GM19025 (cell line): ENCODE data around the gene SH3BP5.

Experiments used
- ATAC-seq: cut with Tn5 transposase; IDR thresholded peaks from one replicate; pipeline ENCODE4 v1.9.1; 2021; ENCODE audit warnings: mild to moderate bottlenecking, low read depth, moderate library complexity; ENCODE audit not compliant: unreplicated experiment

The SH3BP5 gene

DNA sequence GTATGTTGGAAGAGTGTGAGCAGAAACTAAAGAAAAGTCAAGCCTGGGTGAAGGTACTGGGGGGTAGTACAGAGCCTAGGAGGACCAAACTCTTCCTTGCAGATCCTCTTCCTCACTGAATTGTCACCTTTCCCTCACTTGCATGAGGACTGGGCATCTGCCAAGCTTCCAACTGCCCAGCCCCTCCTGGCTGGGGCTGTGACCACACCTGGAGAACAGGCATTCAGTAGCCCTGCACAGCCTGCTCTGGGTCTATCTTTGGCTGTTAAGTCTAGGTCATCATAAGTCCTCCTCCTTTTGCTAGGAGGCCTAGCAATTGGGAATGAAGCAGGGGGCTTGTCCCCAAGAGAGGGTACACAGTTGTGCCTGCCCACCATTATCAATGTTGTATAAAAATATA is 71.1 kb downstream of the SH3BP5 start:
- no peak for ATAC-seq

DNA sequence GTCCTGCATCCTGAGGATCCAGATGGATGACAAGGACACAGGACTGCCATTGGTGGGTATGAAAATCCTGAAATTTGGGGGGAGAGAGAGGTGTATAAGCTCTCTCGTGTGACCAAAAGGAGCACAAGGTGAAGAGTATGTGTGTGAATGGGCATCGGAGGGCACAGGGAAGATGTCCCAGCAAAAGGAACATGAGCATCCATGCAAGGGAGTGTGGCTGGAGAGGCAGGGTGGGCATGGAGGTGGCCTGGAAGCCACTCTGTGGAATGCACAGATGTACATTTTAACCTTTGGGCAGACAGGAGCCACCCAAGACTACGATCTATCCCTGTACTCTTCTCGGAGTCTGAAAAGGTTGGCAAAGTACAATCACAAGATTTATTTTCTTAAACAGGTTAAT is 71.9 kb downstream of the SH3BP5 start:
- no peak for ATAC-seq

DNA sequence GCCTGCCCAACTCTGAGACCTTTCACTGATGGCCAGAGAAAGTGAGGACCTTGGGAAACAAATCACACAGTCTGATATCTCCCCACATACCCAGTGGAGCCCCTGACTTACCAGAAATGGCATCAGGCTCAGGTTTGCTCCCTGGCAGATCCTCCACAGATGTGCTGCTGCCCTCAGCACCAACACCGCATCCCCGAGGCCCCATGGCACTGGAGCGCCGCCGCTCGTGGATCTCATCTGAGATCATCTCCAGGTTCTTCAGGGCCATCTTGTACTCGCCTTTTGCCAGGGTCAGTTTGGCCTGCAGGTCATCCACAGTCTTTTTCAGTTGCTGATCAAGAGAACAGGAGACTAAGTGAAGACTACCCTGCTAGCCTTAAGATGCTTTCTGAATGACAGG is 73.7 kb downstream of the SH3BP5 start:
- no peak for ATAC-seq

DNA sequence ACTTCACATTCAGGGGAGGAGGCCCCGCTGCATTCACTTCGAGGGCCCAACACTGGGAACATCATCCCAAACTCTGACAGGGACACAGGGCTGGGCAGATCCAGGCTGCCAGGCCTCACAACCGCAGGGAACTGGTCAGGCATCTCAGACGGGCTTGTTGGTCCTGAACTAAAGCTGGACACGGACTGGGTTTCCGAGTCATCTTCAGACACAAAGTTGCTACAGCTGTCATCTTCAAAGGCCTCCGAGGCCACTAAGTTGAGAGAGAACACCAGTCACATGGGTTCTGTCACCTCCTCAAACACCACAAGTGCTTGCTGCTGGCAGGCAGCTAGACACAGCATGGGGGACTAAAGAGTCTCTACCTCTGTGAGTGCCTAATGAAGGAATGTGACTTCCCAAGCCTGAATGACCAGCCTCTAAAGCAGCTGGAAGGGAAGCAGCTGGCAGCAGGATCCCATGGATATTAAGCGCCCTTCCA is 75.5 kb downstream of the SH3BP5 start:
- ATAC-seq, result no peak

DNA sequence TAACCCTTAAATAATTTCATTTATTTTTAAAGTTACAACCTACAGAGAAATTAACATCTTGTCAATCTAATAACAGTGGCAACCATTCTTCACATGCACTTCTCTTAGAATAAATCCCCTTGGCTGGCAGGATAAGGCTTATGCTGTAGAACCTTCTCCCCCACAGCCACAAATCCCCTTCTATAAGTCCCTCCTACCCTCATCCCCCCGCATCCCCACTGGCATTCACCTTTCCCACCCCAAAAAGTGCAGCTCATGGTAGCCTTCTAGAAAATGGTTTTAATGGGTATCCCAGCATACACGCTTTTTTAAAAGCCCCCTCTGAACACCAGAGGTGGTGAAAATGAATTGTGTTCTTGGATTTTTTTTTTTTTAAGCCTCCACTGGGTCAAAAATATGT is 77.2 kb downstream of the SH3BP5 start:
- ATAC-seq, result no peak

DNA sequence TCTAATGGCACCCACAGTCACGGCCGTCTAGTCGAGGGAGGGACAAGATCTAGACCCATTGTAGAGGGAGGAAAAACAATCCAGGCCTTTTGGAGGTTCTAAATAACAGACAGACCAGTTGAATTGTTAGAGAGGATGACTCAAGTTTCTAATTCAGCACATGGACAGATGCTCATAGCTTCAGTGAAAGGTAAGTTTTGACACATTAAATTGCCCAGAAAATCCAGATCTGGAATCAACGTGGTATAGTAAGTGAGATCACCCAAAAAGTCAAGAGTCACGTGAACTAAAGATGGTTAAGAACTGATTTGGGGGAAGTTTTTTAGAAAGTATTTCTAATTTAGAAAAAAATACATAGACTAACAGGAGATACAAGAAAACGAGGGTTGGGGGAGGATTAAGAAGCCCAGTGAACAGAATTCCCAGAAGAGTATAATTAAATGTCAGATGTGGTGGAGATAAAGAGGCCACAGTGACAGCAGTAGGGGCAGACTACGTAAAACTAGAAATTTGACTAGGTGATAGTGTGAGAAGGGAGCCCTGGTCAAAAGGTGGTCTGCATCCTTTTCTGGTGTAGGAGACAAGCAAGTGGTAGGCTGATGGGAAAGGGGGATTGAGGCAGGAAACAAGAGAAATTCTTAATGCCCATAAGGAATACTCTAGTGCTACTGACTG is 79.2 kb downstream of the SH3BP5 start:
- ATAC-seq, result no peak

DNA sequence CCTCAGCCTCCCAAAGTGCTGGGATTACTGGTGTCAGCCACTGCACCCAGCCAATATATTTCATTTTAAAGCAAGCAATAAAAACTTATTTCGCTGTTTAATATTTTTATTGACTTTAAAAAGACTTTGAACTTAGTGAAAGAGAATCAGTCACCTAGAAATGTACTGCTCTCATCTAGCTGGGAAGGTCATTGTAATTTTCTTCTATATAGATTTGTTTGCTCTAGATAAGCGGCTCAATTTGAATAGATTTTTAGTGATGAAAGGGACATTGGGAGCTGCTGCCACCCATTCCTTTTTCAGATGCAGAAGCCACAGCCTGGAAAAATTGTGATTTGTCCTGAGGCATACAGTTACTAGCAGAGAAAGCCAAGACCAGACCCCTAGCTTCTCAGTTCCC is 86.2 kb downstream of the SH3BP5 start:
- no peak for ATAC-seq

DNA sequence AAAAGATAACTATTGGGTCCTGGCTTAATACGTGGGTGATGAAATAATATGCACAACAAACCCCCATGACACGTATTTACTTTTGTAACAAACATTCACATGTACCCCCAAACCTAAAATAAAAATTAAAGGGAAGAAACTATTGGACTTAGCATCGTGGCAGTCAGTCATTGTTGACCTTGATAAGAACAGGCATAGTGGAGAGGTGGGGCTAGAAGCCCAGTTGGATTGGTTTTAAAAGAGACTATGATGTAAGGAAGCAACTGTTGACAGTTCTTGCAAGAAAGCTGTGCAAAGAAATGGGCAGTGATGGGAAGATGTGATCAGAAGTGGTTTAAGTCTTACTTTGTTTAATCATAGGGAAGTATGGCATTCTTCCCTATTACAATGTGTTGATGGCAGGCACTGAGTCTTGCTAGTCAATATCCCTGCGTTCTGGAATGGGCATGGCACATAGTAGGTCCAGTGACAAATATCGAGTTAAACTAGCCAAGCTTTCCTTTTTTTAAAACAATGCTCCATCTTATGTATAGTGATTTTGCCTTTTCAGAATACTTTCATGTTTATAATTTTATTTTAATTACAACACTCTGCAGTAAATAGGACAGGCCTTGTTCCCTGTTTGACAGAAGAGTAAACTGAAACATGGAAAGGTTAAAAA is 88.4 kb downstream of the SH3BP5 start:
- ATAC-seq, result no peak

DNA sequence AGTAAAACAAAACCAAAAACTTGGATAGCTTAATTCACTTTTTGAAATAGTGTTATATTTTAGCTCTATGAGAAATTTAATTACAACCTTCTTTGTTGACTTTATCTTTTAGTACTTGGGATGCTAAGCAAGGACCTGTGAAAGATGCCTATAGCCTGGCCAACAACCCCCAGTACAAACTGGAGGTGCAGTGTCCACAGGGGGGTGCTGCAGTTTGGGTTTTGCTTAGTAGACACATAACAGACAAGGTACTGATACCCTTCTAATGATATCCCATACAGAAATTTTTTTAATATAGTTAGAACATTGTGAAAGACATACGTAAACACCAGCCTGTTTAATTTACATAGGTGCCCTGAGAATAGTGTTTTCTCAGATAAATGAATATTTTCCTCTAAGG is 91.0 kb downstream of the SH3BP5 start:
- no peak for ATAC-seq

DNA sequence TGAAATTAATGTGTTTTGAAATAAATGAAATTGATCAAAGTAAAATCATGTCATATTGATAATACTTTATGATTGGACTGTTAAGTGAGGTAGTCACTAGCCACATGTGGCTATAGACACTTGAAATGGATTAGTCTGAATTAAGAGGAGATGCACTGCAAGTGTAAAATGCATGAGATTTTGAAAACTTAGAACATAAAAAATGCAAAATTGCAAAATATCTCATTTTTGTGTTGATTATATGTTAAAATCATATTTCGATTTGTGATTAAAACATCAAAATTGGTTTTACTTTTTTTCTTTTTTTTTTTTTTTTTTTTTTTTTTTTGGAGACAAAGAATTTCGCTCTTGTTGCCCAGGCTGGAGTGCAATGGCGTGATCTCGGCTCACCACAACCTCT is 103.1 kb downstream of the SH3BP5 start:
- ATAC-seq, result no peak

DNA sequence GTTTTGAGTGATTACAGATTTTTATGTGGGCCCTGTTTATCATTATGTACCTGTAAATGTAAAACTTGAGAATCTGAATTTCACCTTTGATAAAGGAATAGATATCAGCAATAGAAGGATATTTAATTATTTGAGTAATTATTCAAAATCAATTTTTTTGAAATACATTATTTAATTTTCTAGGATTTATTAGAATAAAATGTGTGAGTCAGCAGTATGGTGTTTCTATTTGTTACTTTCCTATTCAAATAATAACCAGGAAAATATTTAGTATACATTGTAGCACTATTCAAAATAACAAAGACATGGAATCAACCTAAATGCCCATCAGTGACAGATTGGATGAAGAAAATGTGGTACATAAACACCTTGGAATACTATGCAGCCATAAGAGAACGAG is 104.2 kb downstream of the SH3BP5 start:
- no peak for ATAC-seq

DNA sequence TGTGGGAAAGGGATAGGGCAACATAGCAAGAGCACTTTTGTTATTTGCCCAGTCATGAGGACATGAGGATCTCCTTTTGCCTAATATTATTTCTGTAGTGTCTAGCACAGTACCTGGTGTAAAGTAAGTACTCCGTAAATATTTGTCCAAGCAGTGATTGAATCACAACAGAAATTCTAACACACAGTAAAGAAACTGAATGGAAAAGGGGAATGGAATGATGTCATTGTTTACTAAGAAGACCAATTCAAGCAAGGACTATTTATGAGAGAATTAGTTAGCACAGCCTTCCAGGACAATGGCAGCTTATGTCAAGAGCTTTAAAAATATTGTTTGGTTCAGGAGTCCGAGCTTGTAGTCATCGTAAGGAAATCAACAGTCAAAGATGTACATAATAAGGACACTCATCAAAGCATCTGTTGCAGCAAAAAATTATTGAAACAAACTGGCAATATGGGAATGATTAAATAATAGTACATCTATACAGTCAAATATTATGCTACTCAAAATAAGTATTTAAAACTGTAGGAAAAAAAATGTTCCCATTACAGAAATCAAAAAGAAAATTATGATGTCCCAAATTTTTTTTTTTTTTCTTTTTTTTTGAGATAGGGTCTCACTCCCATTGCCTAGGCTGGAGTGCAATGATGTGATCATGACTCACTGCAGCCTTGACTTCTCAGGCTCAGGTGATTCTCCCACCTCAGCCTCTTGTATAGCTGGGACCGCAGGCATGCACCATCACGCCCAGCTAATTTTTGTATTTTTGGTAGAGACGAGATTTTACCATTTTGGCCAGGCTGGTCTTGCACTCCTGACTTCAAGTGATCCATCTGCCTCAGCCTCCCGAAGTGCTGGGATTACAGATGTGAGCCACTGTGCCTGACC is 108.5 kb downstream of the SH3BP5 start:
- ATAC-seq, result no peak

DNA sequence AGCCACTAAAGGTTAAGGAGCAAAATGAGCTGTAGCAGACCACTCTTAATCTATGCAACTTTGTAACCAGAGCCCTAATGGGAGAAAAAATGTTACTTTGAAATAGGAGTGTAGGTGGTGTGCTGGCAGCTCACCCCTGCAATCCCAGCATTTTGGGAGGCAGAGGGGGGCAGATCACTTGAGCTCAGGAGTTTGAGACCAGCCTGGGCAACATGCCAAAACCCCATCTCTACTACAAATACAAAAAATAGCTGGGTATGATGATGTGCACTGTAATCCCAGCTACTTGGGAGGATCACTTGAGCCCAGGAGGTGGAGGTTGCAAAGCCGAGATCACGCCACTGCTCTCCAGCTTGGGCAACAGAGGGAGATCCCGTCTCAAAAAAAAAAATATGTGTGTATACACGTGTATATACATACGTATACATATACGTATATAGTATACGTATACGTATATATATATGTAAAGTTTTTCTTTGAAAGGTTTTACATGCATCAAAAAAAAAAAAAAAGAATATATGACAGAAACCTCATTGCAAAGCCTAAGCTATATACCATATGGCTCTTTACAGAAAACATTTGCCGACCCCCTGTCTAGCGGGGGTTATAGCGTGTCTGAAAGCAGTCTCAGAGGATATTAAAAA is 110.7 kb downstream of the SH3BP5 start:
- no peak for ATAC-seq

DNA sequence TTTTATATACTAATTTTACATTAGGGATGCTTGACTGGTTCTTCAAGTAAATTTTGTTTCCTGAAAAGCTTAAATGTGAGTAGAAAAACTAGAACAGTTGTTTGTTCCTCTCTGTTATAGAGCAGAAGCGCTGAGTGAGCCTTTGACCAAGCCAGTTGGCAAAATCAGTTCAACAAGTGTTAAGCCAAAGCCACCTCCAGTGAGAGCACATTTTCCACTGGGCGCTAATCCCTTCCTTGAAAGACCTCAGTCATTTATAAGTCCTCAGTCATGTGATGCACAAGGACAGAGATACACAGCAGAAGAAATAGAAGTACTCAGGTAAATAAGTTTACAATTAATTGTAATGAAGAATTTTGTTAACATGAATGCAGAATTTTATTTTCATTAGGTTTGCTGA is 111.7 kb downstream of the SH3BP5 start:
- ATAC-seq, result no peak

DNA sequence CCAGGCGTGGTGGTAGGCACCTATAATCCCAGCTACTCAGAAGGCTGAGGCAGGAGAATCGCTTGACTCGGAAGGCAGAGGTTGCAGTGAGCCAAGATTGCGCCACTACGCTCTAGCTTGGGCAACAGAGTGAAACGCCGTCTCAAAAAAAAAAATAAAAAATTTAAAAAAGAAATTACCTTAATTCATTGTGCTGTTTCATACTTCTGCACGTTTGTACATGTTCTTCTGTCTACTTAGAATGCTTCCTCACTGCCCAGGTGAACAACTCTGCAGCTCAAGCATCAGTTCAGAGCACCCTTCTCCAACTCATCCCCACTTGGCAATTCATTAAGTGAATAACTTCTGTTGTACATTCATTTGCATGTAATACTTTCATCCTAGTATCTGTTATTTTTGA is 112.3 kb downstream of the SH3BP5 start:
- no peak for ATAC-seq

DNA sequence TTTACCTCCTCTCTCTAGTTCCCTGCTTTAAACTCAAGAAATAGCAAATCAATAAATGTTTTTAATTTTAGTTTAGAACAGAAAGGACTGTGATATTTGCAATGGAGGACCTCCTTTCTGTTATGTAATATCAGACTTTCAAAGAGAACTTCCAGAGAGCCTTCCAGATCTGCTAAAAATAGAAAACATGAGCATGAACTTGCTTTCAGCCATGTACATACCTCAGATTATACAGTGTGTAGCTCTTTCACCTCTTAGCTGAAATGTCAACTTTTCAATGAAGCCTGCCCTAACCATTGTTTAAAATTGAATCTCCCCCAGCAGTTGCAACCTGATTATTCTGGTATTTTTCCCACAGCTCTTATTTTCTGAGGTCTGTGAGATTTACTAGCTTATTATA is 113.7 kb downstream of the SH3BP5 start:
- no peak for ATAC-seq

DNA sequence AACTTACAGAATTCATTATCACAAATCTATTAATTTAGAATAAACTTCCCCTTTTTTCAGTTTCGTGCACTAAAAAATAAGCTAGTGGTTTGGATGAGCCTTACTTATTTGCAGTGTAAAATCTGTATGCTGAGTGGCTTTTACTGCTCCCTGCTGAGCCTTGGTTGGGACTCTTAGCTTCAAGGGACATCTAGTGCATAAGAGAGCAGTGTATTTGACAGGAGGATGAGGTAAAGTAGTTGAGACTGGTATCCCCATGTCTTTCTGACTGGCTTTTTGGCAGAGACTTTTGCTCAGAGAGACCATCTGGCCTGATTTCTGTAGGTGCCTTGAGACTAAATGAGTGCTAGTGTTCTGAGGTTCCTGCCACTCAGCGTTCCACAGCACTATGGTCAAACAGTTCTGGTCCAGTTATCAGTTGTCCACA is 114.5 kb downstream of the SH3BP5 start:
- no peak for ATAC-seq

DNA sequence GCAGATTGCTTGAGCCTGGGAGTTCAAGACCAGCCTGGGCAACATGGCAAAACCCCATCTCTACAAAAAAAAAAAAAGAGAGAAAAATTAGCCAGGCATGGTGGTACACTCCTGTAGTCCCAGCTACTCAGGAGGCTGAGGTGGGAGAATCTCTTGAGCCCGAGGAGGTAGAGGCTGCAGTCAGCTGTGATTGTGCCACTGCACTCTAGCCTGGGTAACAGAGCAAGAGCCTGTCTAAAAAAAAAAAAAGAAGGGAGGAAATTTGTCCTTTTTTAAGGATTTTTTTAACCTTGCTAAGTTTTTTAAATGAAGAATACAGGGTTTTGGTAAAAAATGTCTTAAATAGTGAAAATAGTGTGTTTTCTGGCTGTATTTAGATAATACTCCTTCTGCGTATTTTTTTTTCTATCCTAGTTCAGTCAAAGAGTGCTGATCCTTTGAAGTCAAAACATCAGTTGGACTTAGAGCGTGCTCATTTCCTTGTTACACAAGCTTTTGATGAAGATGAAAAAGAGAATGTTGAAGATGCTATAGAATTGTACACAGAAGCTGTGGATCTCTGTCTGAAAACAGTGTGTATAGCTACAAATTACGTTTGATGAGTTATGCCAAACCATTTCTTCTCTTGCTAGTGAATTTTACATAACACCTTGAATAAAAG is 115.2 kb downstream of the SH3BP5 start:
- ATAC-seq, result no peak

DNA sequence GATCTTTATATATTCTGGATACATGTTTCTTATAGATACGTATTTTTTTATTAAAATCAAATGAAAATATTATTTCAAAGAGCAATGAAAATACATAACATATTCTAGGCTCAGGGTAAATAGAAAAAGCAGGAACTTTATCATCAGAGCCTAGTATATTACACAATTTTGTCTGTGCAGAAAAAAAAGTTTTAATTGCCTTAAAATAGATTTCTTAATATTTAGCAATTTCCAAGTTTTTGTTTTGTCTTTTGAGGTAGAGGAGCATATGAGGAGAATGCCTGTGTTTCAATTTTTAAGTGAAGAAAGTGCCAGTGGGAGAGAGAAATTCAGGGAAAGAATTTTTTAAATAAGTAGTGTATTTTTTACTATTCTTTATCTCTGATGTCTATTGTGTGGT is 115.9 kb downstream of the SH3BP5 start:
- no peak for ATAC-seq

DNA sequence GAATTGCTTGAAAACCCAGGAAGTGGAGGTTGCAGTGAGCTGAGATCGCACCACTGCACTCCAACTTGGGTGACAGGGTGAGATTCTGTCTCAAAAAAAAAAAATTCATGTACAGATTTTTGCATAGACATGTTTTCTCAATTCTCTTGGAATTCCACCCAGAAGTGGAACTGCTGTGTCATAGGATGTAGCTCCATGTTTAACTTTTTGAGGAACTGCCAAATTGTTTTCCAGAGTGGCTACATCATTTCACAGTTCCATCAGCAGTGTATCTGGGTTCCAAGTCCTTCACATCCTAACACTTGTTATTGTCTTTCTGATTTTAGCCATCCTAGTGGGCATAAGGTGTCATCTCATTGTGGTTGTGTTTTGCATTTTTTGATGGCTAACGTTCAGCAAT is 116.4 kb downstream of the SH3BP5 start:
- no peak for ATAC-seq
